Thyroid gland (tissue), 4 donors: ENCODE measurements around the gene FAM78A. TPM values are rescaled to one million over a fixed set of nuclear protein-coding genes. Genes with fewer than 3 reads are reported as not detected.
"Not testable (repeated sequence)": the region's sequence is repeated elsewhere in the genome, so short reads cannot be mapped to it uniquely, and the experiment has no call there.

Source experiments
- DNase-seq, 2 donors: peaks; one replicate each; pipeline ENCODE4 v3.0.0-alpha.2; 2019
- H3K27ac ChIP-seq, 3 donors: fragments of 200-600 bp; sonication (generic); 1 replicate in 2 of 3; 2 replicates in 1 of 3; pipeline ENCODE4 v1.5.1; 2016 to 2019; ENCODE audit warnings: mild to moderate bottlenecking in 1 of 3, moderate library complexity in 1 of 3
- H3K27me3 ChIP-seq: fragments of 200-600 bp; sonication (generic); one replicate; pipeline ENCODE4 v1.5.1; 2019
- H3K36me3 ChIP-seq, 2 donors: fragments of 200-600 bp; sonication (generic); one replicate each; pipeline ENCODE4 v1.5.1; 2016 to 2019
- H3K4me1 ChIP-seq, 2 donors: fragments of 200-600 bp; sonication (generic); one replicate each; pipeline ENCODE4 v1.5.1; 2017 to 2019
- H3K4me3 ChIP-seq, 3 donors: fragments of 200-600 bp; sonication (generic); replicated peaks in 1 of 3; 1 replicate in 2 of 3; 2 replicates in 1 of 3; pipeline ENCODE4 v1.5.1; 2016; ENCODE audit warnings: mild to moderate bottlenecking in 1 of 3
- H3K9me3 ChIP-seq: fragments of 200-600 bp; sonication (generic); one replicate; pipeline ENCODE4 v1.5.1; 2017
- POLR2A ChIP-seq, 2 donors: fragments of 450-650 bp; IDR thresholded peaks; one replicate each; pipeline ENCODE4 v1.6.1; 2017; ENCODE audit warnings: antibody characterized with exemption in 2 of 2, mild to moderate bottlenecking in 2 of 2, moderate library complexity in 1 of 2
- WGBS, 2 donors: methylation state at CpG; one replicate each; pipeline ENCODE4 v1.1.5; 2017; 5-methylcytosine and 5-hydroxymethylcytosine counted together
- intact Hi-C: fragments of 100-400 bp; cut with DNase I; formaldehyde crosslinking; loops from one replicate; pipeline ENCODE4 v1.15.1; 2023
- total RNA-seq, 4 donors: library from RNA; depleted of rRNA; stranded (reverse); fragments of >200 nt; gene quantifications; one replicate each; pipeline ENCODE4 v1.2.3, GENCODE V29; 2016
- TF ChIP-seq, protein P1 (sequence below), 6 experiments: fragments of 200-600 bp in 3 of 6; fragments of 450-650 bp in 3 of 6; sonication (generic) in 3 of 6; IDR thresholded peaks; one replicate each; pipeline ENCODE4 v1.5.1; 2016 to 2019; ENCODE audit warnings: antibody characterized with exemption in 6 of 6, mild to moderate bottlenecking in 2 of 6, inconsistent platforms in 1 of 6, moderate library complexity in 1 of 6

FAM78A gene
- total RNA-seq, 4 donors from 2014 or later, result 1.1 to 3.4 (median 1.6) TPM

DNA sequence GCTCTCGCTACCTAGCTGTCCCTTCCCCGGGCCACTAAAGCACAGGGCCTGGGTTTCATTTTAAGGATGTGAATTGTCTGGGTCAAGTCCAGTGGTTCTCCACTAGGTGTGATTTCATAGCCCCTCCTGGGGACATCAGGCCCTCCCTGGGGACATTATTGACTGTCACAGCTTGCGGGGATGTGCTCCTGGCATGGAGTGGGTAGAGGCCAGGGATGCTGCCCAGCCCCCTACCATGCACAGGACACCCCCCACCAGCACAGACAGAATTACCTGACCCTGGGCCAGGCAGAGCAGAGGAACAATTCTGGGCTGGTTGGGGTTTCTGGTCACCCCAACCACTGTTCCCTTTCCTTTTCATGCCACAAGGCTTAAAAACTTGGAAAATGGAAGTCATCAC, 4.1 kb downstream of the FAM78A start:
- intact Hi-C loops, result no loop called here
- H3K9me3 ChIP-seq, result no peaks in the 10 kb centered on the region
- 91 to 94% methylated on average over 2 to 3 of the region's 3 CpGs for WGBS, 2 donors
- DNase-seq, result no peak
- no peaks in the 10 kb centered on the region for H3K36me3 ChIP-seq
- H3K27ac ChIP-seq, result peak overlapping the region in 2 of 3 donors; percentile 24 to 56
- TF ChIP-seq, protein P1, sequence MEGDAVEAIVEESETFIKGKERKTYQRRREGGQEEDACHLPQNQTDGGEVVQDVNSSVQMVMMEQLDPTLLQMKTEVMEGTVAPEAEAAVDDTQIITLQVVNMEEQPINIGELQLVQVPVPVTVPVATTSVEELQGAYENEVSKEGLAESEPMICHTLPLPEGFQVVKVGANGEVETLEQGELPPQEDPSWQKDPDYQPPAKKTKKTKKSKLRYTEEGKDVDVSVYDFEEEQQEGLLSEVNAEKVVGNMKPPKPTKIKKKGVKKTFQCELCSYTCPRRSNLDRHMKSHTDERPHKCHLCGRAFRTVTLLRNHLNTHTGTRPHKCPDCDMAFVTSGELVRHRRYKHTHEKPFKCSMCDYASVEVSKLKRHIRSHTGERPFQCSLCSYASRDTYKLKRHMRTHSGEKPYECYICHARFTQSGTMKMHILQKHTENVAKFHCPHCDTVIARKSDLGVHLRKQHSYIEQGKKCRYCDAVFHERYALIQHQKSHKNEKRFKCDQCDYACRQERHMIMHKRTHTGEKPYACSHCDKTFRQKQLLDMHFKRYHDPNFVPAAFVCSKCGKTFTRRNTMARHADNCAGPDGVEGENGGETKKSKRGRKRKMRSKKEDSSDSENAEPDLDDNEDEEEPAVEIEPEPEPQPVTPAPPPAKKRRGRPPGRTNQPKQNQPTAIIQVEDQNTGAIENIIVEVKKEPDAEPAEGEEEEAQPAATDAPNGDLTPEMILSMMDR (IDR thresholded peaks at IDR 0.05), result no peak
- TF ChIP-seq POLR2A (IDR thresholded peaks at IDR 0.05), result no peak
- H3K4me3 ChIP-seq, result no peak overlapping the region
- no peaks in the 10 kb centered on the region for H3K27me3 ChIP-seq
- H3K4me1 ChIP-seq, result peaks cover 0 to 17% of the 10 kb centered on the region in 2 donors

DNA sequence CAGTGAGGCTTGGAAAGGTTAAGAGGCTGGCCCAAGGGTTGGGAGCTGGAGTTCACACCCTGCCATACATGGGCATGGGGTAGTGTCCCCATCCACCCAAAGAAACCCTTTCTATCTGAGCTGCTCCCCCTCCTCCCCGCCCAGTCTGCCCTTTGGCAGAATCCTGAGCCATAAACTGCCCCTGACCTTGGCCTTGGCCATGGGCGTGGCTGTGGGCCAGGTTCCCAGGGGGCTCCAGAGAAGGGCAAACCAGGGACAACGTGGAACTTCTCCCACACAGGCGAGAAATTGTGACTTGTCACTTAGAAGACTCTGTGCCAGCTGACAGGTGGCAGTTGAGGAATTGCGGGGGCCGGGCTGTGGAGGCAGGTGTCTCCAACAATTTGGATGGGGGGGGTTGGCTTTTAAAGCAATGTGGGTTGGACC, 4.8 kb downstream of the FAM78A start:
- H3K27ac ChIP-seq, result peak overlapping the region in 2 of 3 donors; percentile 29 to 56
- peaks cover 0 to 12% of the 10 kb centered on the region in 2 donors for H3K4me1 ChIP-seq
- H3K27me3 ChIP-seq, result no peaks in the 10 kb centered on the region
- intact Hi-C loops, result no loop called here
- WGBS, 2 donors, result 67 to 76% methylated on average over 4 to 6 of the region's 6 CpGs
- H3K4me3 ChIP-seq, result no peak overlapping the region
- TF ChIP-seq, protein P1 (IDR thresholded peaks at IDR 0.05), result no peak
- no peak for TF ChIP-seq POLR2A (IDR thresholded peaks at IDR 0.05)
- H3K9me3 ChIP-seq, result no peaks in the 10 kb centered on the region
- no peaks in the 10 kb centered on the region for H3K36me3 ChIP-seq
- DNase-seq, result no peak

DNA sequence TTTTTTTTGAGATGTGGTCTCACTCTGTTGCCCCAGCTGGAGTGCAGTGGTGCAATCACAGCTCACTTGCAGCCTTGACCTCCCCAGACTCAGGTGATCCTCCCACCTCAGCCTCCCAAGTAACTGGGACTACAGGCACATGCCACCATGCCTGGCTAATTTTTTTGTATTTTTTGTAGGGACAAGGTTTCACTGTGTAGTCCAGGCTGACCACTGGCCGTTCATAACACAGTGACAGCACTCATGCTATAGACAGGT, 5.4 kb downstream of the FAM78A start:
- H3K36me3 ChIP-seq, H3K27me3 ChIP-seq, intact Hi-C loops, DNase-seq, H3K9me3 ChIP-seq, H3K4me3 ChIP-seq: not testable (repeated sequence)
- Histone ChIP-seq H3K4me1 (peaks cover 0 to 12% of the 10 kb centered on the region in 2 donors), H3K27ac (peak overlapping the region in 2 of 3 donors; percentile 29 to 56)
- WGBS, 2 donors, result 75 to 80% methylated on average over 1 of the region's 1 CpG

DNA sequence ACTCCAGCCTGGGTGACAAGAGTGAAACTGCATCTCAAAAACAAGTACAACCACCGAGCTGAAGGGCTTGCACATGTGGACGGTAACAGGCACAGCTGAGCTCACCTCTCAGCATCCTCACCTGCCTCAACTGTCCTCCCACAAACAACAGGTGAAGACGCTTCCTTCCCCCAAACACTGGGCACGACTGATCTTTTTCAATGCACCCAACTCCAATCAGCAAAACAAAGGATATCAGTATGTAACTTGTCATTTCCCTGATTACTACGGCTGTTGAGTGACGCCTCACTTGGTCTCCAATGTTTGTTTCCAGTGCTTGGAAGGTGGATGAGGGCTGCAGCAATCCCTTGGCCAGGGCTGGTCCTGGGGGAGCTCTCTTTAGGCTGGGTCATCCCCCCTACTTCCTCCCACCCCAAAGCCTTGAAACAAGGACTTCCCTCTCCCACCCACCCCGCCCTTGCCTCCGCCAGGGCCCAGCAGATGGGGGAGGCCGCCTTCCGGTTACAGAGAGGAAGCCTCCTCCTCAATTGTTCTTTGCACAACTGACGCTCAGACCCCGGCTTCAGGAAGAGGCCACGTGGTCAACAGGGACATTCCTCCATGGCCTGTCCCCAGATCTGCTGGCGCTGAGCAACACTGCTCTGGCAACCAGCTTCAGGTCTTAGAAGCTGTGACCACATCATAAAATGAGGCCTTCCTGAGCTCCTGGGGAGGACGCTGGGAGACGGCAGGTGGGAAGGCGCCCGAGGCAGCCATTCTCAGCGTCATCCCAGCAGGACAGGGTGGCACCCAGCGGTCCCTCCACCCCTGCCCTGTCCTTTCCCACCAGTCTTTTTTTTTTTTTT, 5.9 kb downstream of the FAM78A start:
- Histone ChIP-seq H3K27me3 (no peaks in the 10 kb centered on the region), H3K4me3 (no peak overlapping the region), H3K27ac (peak overlapping the region in 2 of 3 donors; percentile 29 to 56), H3K4me1 (peaks cover 0 to 13% of the 10 kb centered on the region in 2 donors), H3K36me3 (no peaks in the 10 kb centered on the region), H3K9me3 (no peaks in the 10 kb centered on the region)
- WGBS, 2 donors, result 78 to 80% methylated on average over 13 to 20 of the region's 20 CpGs
- intact Hi-C loops, result no loop called here
- peak; percentile 22 to 27 for DNase-seq
- TF ChIP-seq, protein P1 (IDR thresholded peaks at IDR 0.05), result no peak
- TF ChIP-seq POLR2A (IDR thresholded peaks at IDR 0.05), result no peak

DNA sequence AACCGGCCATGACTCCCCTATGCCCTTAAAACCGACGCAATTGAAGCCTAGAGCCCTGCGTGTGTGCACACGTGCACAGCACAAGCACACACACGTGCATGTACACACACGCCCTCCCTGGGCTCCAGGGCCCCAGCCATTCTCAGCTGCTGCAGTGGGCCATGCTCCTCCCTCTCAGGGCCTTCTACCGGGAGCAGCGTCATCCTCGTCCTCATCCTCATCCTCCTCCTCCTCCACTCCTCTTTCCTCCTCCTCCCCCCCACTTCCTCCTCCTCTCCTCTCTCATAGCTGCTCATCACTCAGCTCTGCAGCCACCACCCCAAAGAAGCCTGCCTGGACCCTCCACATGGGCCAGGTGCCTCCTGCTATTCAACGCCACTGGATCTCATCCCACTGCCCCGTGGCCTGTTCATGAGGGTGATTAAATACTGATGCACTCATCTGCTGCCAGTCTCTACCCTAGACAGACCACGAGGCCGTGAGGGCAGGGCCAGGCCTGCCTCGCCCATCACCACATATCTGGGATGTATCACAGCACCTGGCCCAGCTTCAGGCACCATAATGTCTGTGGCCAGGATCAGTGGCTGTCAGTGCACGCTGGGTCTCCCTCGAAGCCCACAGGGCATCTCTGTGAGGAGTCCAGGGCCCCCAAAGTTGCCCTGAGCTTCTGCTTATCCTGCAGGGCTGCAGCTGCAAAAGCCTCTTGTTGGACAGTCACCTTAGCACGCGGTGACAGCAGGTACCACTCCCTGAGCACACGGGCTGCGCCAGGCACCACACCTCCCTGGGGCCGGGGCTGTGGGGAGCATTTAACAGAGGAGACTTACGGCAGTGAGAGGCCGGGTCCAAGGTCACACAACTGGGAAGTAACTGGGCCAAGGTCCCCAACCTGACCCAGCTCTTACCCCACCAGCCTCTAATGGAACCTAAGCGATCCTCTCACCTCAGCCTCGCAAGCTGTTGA, 9.8 kb downstream of the FAM78A start:
- Histone ChIP-seq H3K4me1 (peaks cover 0 to 12% of the 10 kb centered on the region in 2 donors), H3K36me3 (no peaks in the 10 kb centered on the region), H3K9me3 (no peaks in the 10 kb centered on the region), H3K4me3 (no peak overlapping the region), H3K27ac (no peak overlapping the region), H3K27me3 (no peaks in the 10 kb centered on the region)
- intact Hi-C loops, result no loop called here
- DNase-seq, result peak in 1 of 2 donors; percentile 21
- WGBS, 2 donors, result 66 to 67% methylated on average over 20 to 26 of the region's 26 CpGs
- TF ChIP-seq, protein P1 (IDR thresholded peaks at IDR 0.05), result no peak
- TF ChIP-seq POLR2A (IDR thresholded peaks at IDR 0.05), result no peak
